HG03439 (cell line): ENCODE measurements around the gene AKAP13.

Experiments used
- ATAC-seq: cut with Tn5 transposase; IDR thresholded peaks from one replicate; pipeline ENCODE4 v1.9.1; 2021; ENCODE audit warnings: mild to moderate bottlenecking, moderate library complexity; ENCODE audit not compliant: unreplicated experiment

The AKAP13 gene

GRCh38 chr15:85407421-85408269 lies 27.2 kb downstream of the AKAP13 start:
- peak; percentile 40 for ATAC-seq

GRCh38 chr15:85408270-85408746 lies 27.9 kb downstream of the AKAP13 start:
- peak; percentile 59 for ATAC-seq

- no peak for ATAC-seq
These were observed 31.7 kb downstream of the AKAP13 start for GRCh38 chr15:85412066-85412465.

GRCh38 chr15:85412956-85413854 lies 32.8 kb downstream of the AKAP13 start:
- peak; percentile 98 for ATAC-seq

GRCh38 chr15:85414037-85414436 lies 33.6 kb downstream of the AKAP13 start:
- ATAC-seq = no peak

GRCh38 chr15:85414495-85414894 lies 34.1 kb downstream of the AKAP13 start:
- ATAC-seq = no peak

- ATAC-seq = no peak
These were observed 34.6 kb downstream of the AKAP13 start for GRCh38 chr15:85414991-85415390.

GRCh38 chr15:85415783-85416182 lies 35.4 kb downstream of the AKAP13 start:
- ATAC-seq = no peak

GRCh38 chr15:85417276-85417675 lies 36.9 kb downstream of the AKAP13 start:
- no peak for ATAC-seq

GRCh38 chr15:85419161-85419560 lies 38.8 kb downstream of the AKAP13 start:
- ATAC-seq = no peak

GRCh38 chr15:85421116-85421925 lies 40.9 kb downstream of the AKAP13 start:
- ATAC-seq = no peak

GRCh38 chr15:85422607-85423006 lies 42.2 kb downstream of the AKAP13 start:
- no peak for ATAC-seq

- ATAC-seq = no peak
These were observed 42.9 kb downstream of the AKAP13 start for GRCh38 chr15:85423256-85423655.

GRCh38 chr15:85424154-85424553 lies 43.8 kb downstream of the AKAP13 start:
- no peak for ATAC-seq

GRCh38 chr15:85426481-85426880 lies 46.1 kb downstream of the AKAP13 start:
- ATAC-seq = no peak

GRCh38 chr15:85427286-85428028 lies 47.1 kb downstream of the AKAP13 start:
- no peak for ATAC-seq

- no peak for ATAC-seq
These were observed 49.1 kb downstream of the AKAP13 start for GRCh38 chr15:85429522-85429921.

GRCh38 chr15:85430406-85431204 lies 50.2 kb downstream of the AKAP13 start:
- peak; percentile 95 for ATAC-seq

- ATAC-seq = no peak
These were observed 59.6 kb downstream of the AKAP13 start for GRCh38 chr15:85439996-85440395.
